C4-2B (cell line): ENCODE results near the gene MYEF2.

Experiments
- ZFX ChIP-seq: fragments of 450-650 bp; IDR thresholded peaks from 2 replicates; pipeline ENCODE4 v1.6.1; 2017
- TF ChIP-seq, protein P1 (sequence below): fragments of 450-650 bp; conservative IDR thresholded peaks from 2 replicates; pipeline ENCODE4 v1.5.1; 2017; ENCODE audit warnings: mild to moderate bottlenecking

DNA sequence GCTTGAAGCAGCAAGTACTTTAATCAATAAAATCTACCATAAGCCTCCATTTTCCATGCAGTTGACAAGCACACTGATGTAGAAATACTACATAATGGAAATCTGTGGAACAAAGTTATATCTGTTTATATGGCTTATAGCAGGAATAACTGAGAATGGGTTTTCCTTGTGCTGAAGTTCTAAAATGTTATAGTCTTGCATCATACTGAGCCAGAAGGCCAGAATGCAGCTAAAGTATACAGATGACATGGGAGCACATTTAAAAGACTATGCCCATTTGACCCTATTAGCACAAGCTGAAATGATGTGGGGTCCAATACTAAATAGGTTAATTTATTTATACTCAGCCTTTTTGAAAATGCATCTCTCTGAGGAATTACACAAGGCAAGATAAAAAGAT lies 32.2 kb downstream of the MYEF2 start:
- TF ChIP-seq ZFX, result no peak
- TF ChIP-seq, protein P1, sequence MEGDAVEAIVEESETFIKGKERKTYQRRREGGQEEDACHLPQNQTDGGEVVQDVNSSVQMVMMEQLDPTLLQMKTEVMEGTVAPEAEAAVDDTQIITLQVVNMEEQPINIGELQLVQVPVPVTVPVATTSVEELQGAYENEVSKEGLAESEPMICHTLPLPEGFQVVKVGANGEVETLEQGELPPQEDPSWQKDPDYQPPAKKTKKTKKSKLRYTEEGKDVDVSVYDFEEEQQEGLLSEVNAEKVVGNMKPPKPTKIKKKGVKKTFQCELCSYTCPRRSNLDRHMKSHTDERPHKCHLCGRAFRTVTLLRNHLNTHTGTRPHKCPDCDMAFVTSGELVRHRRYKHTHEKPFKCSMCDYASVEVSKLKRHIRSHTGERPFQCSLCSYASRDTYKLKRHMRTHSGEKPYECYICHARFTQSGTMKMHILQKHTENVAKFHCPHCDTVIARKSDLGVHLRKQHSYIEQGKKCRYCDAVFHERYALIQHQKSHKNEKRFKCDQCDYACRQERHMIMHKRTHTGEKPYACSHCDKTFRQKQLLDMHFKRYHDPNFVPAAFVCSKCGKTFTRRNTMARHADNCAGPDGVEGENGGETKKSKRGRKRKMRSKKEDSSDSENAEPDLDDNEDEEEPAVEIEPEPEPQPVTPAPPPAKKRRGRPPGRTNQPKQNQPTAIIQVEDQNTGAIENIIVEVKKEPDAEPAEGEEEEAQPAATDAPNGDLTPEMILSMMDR, result no peak
